Adrenal gland (tissue), 5 donors: ENCODE data around the gene BBS9.

ENCODE experiments used
- POLR2A ChIP-seq, 2 donors: fragments of 450-650 bp; IDR thresholded peaks; one replicate each; pipeline ENCODE4 v1.6.1; 2017; ENCODE audit warnings: antibody characterized with exemption in 2 of 2, mild to moderate bottlenecking in 2 of 2, moderate library complexity in 1 of 2
- TF ChIP-seq, protein P1 (sequence below), 6 experiments: fragments of 450-650 bp in 4 of 6; fragments of 200-600 bp in 2 of 6; sonication (generic) in 1 of 6; IDR thresholded peaks; 1 replicate in 5 of 6; 2 replicates in 1 of 6; pipeline versions ENCODE4 v1.5.1 to v1.8.0; 2016 to 2021; ENCODE audit warnings: antibody characterized with exemption in 6 of 6, mild to moderate bottlenecking in 2 of 6, moderate library complexity in 1 of 6
- donor health status: DM: no; HTN: no; CAD: no.

DNA sequence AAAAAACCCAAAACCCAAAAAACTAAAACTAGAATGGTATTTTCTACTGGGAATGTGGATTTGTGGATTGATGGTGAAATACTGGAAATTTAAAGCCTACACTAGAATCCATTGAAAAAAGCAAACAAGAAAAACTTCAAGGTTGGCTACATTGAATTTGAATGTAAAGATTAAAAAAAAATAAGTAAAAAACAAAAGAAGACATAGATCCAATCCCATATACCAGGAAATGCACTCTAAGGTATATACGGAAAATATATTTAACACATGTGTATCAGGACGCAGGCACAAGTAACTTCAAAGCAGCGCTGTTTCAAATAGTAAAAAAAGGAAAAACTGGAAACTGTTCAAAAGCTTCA, 754 bp upstream of the BBS9 start:
- TF ChIP-seq, protein P1, sequence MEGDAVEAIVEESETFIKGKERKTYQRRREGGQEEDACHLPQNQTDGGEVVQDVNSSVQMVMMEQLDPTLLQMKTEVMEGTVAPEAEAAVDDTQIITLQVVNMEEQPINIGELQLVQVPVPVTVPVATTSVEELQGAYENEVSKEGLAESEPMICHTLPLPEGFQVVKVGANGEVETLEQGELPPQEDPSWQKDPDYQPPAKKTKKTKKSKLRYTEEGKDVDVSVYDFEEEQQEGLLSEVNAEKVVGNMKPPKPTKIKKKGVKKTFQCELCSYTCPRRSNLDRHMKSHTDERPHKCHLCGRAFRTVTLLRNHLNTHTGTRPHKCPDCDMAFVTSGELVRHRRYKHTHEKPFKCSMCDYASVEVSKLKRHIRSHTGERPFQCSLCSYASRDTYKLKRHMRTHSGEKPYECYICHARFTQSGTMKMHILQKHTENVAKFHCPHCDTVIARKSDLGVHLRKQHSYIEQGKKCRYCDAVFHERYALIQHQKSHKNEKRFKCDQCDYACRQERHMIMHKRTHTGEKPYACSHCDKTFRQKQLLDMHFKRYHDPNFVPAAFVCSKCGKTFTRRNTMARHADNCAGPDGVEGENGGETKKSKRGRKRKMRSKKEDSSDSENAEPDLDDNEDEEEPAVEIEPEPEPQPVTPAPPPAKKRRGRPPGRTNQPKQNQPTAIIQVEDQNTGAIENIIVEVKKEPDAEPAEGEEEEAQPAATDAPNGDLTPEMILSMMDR (IDR thresholded peaks at IDR 0.05), result no peak
- no peak for TF ChIP-seq POLR2A (IDR thresholded peaks at IDR 0.05)
